Epithelial cell of esophagus (primary cell): ENCODE measurements around the gene ATP6V0E1.

Source experiments
- DNase-seq: peaks from one replicate; pipeline ENCODE4 v3.0.0; 2010; ENCODE audit warnings: low read depth
- H3K4me3 ChIP-seq: 2 replicates; pipeline ENCODE4 v1.5.1; 2011; ENCODE audit warnings: mild to moderate bottlenecking, low read length, control low read depth
- TF ChIP-seq, protein P1 (sequence below): IDR thresholded peaks from 2 replicates; pipeline ENCODE4 v1.5.1; 2011; ENCODE audit warnings: low read depth, mild to moderate bottlenecking, low read length, control low read depth, inconsistent platforms; ENCODE audit not compliant: insufficient read depth; ENCODE audit errors: missing control alignments

Gene ATP6V0E1

DNA sequence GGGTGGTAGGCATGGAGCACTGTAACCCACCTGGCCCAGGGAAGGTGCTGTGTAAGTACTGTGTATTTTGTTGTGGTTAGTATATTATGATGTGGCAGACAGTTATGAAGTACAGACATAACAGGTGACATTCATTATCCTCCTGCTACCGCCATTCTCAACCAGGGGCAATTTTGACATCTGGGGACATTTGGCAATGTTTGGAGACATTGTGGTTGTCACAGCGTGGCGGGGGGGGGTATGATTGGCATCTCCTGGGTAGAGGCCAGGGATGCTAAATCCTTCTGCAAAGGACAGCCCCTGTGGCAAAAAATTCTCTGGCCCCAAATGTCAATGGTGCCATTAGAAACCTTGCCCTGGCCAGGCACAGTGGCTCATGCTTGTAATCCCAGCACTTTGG, 34.1 kb upstream of the ATP6V0E1 start:
- TF ChIP-seq, protein P1, sequence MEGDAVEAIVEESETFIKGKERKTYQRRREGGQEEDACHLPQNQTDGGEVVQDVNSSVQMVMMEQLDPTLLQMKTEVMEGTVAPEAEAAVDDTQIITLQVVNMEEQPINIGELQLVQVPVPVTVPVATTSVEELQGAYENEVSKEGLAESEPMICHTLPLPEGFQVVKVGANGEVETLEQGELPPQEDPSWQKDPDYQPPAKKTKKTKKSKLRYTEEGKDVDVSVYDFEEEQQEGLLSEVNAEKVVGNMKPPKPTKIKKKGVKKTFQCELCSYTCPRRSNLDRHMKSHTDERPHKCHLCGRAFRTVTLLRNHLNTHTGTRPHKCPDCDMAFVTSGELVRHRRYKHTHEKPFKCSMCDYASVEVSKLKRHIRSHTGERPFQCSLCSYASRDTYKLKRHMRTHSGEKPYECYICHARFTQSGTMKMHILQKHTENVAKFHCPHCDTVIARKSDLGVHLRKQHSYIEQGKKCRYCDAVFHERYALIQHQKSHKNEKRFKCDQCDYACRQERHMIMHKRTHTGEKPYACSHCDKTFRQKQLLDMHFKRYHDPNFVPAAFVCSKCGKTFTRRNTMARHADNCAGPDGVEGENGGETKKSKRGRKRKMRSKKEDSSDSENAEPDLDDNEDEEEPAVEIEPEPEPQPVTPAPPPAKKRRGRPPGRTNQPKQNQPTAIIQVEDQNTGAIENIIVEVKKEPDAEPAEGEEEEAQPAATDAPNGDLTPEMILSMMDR, result no peak
- no peak overlapping the region for H3K4me3 ChIP-seq
- no peak for DNase-seq

DNA sequence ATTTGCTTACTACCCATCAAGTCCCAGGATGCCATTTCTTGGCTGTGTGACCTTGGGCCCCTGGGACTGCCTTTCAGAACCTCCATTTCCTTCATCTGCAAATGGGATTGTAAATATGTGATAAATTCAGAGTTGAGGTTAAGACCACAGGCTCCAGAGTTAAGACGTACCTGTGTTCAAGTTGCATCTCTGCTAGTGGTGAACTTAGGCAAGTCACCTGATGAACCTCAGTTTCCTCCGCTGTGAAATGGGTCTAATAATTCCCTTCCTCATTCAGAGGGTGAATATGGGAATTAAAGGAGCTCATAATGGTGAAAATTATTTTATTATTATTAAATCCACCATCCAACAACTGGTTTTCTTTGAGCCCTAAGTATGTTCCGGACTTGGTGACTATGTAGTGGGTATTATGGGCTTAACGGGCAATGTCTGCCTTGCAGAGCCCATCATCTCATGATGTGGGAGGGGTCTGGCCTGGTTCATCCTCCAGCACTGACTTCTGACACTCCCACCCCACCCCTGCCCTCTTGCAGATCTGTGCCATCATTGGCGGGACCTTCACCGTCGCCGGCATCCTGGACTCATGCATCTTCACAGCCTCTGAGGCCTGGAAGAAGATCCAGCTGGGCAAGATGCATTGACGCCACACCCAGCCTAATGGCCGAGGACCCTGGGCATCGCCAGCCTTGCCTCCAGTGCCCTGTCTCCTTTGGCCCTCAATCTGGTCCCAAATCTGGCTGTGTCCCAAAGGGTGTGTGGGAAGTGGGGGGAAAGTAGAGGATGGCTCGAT, 33.2 kb upstream of the ATP6V0E1 start:
- H3K4me3 ChIP-seq, result no peak overlapping the region
- TF ChIP-seq, protein P1, result no peak
- DNase-seq, result no peak

DNA sequence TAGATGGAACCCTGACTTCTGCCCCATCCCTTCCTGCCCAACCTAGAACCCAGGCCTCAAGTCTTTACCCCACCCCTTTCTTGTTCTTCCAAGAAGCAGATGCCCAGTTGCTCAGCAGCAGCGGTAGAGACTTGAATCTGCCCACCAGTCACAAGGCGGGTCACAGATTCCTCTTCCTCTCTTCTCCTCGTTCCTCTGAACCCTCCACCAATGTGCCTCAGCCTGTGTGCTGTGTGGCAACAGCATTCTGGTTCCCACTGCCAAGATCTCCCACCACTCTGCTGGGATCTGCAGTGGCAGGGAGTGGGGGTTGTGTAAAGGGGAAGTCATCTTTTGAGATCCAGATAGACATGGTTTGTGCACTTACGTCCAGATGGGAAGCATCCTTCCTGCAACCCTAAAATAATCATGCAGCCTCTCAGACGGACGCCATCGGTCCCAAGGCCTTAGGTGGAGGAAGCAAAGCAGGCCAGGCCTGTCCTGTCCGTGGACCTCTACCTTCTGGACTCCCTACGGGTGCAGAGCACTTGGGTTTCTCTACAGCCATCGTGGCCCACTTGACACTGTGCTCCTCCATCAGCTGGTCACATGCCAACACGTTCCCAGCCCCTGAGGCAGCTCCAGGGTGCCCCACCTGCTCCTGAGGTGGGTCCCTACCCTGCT, 32.1 kb upstream of the ATP6V0E1 start:
- TF ChIP-seq, protein P1, result no peak
- no peak overlapping the region for H3K4me3 ChIP-seq
- no peak for DNase-seq

DNA sequence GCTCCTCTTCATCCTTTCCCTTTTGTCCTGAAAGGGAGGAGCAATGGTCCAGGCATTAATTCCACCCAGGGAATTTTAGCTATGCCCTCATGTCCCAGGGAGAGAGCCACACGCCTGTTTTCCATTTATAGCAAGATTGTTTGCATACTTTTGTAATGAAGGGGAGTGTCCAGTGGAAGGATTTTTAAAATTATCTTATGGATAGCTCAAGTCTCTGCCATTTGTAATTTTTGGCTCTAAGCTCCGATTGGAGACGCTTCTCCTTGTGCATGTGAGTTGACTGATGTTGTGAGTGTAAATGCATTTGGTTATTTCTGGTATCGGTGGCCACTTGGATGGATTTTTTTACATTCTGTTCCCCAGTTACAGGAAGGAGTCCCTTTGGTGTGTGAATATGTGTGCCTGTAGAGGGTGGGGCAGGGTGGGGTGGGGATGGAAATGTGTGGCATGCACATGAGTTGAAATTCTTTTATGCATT, 31.5 kb upstream of the ATP6V0E1 start:
- no peak overlapping the region for H3K4me3 ChIP-seq
- TF ChIP-seq, protein P1, result no peak
- DNase-seq, result no peak

DNA sequence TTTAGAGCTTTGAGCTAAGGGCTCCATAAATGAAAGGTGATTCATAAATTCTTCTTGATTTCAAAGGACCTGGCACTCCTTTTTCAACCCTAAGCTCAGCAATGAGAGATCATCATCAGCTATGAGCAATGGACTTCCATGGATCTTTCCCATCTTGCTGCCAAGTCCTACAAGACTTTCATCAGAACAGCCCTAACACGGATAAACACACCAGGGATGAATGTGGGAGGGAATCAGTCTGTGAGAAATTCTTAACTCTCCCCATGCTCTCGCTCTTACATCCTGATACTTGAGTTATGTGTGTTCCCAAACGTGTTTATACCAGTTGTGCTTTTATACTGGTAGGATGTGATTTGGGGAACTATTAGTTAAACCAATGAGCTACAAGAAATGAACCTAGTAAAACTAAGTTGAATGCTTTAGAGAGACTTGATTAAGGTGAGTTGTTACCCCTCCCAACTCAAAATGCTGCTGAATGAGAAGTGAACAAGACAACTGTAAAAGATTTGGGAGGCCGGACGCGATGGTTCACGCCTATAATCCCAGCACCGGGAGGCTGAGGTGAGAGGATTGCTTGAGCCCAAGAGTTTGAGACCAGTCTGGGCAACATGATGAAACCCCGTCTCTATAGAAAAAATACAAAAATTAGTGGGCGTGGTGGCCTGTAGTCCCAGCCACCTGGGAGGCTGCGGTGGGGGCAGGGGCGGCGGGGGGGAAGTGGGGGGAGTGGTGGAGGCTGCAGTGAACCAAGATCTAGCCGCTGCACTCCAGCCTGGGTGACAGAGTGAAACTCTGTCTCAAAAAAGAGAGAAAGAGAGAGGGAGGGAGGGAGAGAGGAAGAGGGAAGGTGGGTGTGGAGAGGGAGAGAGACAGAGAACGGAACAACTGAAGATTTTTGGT, 29.5 kb upstream of the ATP6V0E1 start:
- TF ChIP-seq, protein P1, result no peak
- H3K4me3 ChIP-seq, result no peak overlapping the region
- peak; percentile 93 for DNase-seq

DNA sequence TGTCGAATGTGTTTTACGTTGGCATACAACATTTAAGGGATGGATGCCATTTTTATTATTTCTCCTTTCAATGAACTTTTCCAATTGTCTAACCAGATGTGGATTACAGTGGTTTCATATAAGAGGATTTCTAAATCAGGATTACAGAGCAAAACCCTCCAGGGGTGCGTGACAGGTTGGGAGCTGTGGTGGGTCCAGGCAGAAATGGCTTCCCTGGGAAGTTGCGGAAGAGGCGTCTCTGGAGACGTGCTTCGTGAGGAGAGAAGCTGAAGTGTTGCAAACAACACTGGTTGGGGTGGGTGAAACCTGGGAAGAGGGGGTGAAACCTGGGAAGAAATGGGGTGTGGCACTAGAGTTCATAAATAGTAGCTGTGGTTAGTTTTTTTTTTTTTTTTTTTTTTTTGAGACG, 28.8 kb upstream of the ATP6V0E1 start:
- TF ChIP-seq, protein P1, result no peak
- no peak overlapping the region for H3K4me3 ChIP-seq
- DNase-seq, result no peak
